C4-2B (cell line): ENCODE results near the gene UBA3.

ENCODE experiments used
- ZFX ChIP-seq: fragments of 450-650 bp; IDR thresholded peaks from 2 replicates; pipeline ENCODE4 v1.6.1; 2017
- TF ChIP-seq, protein P1 (sequence below): fragments of 450-650 bp; conservative IDR thresholded peaks from 2 replicates; pipeline ENCODE4 v1.5.1; 2017; ENCODE audit warnings: mild to moderate bottlenecking

DNA sequence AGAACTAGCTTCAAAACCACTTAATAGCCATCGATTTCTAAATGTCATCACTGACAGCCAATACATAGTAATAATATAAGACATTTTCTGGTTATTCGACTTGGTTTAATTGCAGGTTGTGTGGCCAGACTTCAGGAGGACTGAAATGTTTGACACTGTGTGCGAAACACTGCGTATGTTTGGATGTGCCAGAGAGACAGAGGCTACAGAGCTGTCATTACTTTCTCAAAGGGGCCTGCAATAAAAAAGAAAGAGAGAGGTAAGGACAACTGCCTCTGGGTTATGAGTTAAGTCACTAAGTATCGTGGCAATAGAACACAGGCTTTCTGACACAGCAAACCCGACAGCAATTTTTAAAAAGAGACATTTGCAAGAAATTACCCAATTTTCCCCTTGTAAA lies 41.3 kb upstream of the UBA3 start:
- TF ChIP-seq, protein P1, sequence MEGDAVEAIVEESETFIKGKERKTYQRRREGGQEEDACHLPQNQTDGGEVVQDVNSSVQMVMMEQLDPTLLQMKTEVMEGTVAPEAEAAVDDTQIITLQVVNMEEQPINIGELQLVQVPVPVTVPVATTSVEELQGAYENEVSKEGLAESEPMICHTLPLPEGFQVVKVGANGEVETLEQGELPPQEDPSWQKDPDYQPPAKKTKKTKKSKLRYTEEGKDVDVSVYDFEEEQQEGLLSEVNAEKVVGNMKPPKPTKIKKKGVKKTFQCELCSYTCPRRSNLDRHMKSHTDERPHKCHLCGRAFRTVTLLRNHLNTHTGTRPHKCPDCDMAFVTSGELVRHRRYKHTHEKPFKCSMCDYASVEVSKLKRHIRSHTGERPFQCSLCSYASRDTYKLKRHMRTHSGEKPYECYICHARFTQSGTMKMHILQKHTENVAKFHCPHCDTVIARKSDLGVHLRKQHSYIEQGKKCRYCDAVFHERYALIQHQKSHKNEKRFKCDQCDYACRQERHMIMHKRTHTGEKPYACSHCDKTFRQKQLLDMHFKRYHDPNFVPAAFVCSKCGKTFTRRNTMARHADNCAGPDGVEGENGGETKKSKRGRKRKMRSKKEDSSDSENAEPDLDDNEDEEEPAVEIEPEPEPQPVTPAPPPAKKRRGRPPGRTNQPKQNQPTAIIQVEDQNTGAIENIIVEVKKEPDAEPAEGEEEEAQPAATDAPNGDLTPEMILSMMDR, result no peak
- no peak for TF ChIP-seq ZFX
